Measurements from ENCODE around the gene PLEKHM3. TPM values are rescaled to one million over a fixed set of nuclear protein-coding genes. Genes with fewer than 3 reads are reported as not detected.

Gene PLEKHM3
- total and polyA plus RNA-seq, 2 of the 13 experiments (the other 11 are each of a cell fraction or from before 2014, with no cell fraction given) = 4.5 to 4.7 TPM

- TF ChIP-seq ZNF503 (CRISPR knock-in tag; IDR thresholded peaks at IDR 0.05) (peak; percentile 45; the same call in 1 of the 2 replicates), HOMEZ (CRISPR knock-in tag; IDR thresholded peaks at IDR 0.05; ENCODE audit: low read depth) (peak; percentile 92), ZNF160 (CRISPR knock-in tag; IDR thresholded peaks at IDR 0.05) (no peak), ZFX (CRISPR knock-in tag; IDR thresholded peaks at IDR 0.05; ENCODE audit: low read depth) (no peak; the same call in 1 of the 2 replicates), ATF4 (CRISPR knock-in tag; IDR thresholded peaks at IDR 0.05) (no peak; a peak in 1 of 4 replicates), SMAD3 (CRISPR knock-in tag; IDR thresholded peaks at IDR 0.05) (no peak), MXD3 (CRISPR knock-in tag; IDR thresholded peaks at IDR 0.05) (no peak), ZNF282 (IDR thresholded peaks at IDR 0.05; ENCODE audit: partially characterized antibody) (no peak), CBX2 (IDR thresholded peaks at IDR 0.05; ENCODE audit: low read depth, low read length) (no peak), CBX2 (CRISPR knock-in tag; IDR thresholded peaks at IDR 0.05; ENCODE audit: low read depth) (no peak), ZFP41 (CRISPR knock-in tag; IDR thresholded peaks at IDR 0.05; ENCODE audit: borderline replicate concordance) (no peak), ZNF768 (CRISPR knock-in tag; IDR thresholded peaks at IDR 0.05) (no peak), ZNF691 (CRISPR knock-in tag; IDR thresholded peaks at IDR 0.05; ENCODE audit: borderline replicate concordance, low read depth) (no peak), ZNF674 (CRISPR knock-in tag; IDR thresholded peaks at IDR 0.05; ENCODE audit: low read depth) (no peak), TBL1XR1 (IDR thresholded peaks at IDR 0.05; ENCODE audit: borderline replicate concordance, low read length, partially characterized antibody) (peak; percentile 37), KDM4B (CRISPR knock-in tag; IDR thresholded peaks at IDR 0.05) (no peak), IKZF5 (CRISPR knock-in tag; IDR thresholded peaks at IDR 0.05) (peak; percentile 56; the same call in 1 of the 2 replicates), ZNF333 (CRISPR knock-in tag; IDR thresholded peaks at IDR 0.05; ENCODE audit: borderline replicate concordance) (no peak; the same call in 1 of the 2 replicates), ZHX1 (CRISPR knock-in tag; IDR thresholded peaks at IDR 0.05; ENCODE audit: low read depth) (peak; percentile 13; the same call in 1 of the 2 replicates)
Observed at GRCh38 chr2:208033701-208034502, 8.6 kb upstream of the PLEKHM3 start (continued).

All from HepG2 (cell line).